GM18505 (cell line): ENCODE results near the gene NBEA.
A peak's percentile ranks its signal among the peaks of the same experiment; 100 is the strongest.
"Not testable (repeated sequence)": the region's sequence is repeated elsewhere in the genome, so short reads cannot be mapped to it uniquely, and the experiment has no call there.

Source experiments
- ATAC-seq: cut with Tn5 transposase; IDR thresholded peaks from one replicate; pipeline ENCODE4 v1.9.1; 2021; ENCODE audit not compliant: unreplicated experiment
- POLR2A ChIP-seq: IDR thresholded peaks from 4 replicates; pipeline ENCODE4 v1.6.1; 2011; ENCODE audit warnings: borderline replicate concordance; ENCODE audit not compliant: insufficient read depth, insufficient read length; ENCODE audit errors: extremely low read depth

The NBEA gene, protein sequence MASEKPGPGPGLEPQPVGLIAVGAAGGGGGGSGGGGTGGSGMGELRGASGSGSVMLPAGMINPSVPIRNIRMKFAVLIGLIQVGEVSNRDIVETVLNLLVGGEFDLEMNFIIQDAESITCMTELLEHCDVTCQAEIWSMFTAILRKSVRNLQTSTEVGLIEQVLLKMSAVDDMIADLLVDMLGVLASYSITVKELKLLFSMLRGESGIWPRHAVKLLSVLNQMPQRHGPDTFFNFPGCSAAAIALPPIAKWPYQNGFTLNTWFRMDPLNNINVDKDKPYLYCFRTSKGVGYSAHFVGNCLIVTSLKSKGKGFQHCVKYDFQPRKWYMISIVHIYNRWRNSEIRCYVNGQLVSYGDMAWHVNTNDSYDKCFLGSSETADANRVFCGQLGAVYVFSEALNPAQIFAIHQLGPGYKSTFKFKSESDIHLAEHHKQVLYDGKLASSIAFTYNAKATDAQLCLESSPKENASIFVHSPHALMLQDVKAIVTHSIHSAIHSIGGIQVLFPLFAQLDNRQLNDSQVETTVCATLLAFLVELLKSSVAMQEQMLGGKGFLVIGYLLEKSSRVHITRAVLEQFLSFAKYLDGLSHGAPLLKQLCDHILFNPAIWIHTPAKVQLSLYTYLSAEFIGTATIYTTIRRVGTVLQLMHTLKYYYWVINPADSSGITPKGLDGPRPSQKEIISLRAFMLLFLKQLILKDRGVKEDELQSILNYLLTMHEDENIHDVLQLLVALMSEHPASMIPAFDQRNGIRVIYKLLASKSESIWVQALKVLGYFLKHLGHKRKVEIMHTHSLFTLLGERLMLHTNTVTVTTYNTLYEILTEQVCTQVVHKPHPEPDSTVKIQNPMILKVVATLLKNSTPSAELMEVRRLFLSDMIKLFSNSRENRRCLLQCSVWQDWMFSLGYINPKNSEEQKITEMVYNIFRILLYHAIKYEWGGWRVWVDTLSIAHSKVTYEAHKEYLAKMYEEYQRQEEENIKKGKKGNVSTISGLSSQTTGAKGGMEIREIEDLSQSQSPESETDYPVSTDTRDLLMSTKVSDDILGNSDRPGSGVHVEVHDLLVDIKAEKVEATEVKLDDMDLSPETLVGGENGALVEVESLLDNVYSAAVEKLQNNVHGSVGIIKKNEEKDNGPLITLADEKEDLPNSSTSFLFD (N-terminal part only)

GRCh38 chr13:34941835-34942731 is at the start of gene NBEA:
TSS of gene NBEA (plus strand) at chr13:34942270. CDS start at chr13:34942821, 551 bp downstream.
- peak; percentile 36 for TF ChIP-seq POLR2A
- ATAC-seq: peak; percentile 82

GRCh38 chr13:34894756-34895155 is 47.3 kb upstream of the NBEA start:
- TF ChIP-seq POLR2A: no peak
- no peak for ATAC-seq

- no peak for ATAC-seq
- no peak for TF ChIP-seq POLR2A
These were observed 44.9 kb upstream of the NBEA start for GRCh38 chr13:34897220-34897619.

DNA sequence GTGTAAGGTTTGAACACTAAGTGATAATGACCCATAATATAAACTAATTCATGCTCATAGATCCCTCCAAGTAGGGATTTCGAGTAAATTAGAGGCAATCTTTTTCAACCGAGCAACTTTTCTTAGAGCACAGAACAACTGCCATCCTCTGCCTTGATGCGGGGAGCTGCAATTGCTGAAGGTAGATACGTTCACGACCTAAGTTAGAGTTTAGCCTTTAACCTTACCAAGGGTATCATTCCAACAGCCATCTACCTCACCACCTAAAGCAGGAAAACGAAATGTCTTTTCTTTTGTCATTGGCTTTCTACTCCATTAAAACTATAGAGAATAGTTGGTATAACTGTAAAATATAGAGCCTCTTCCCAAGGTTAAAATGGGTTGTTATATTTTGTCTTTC is 42.2 kb upstream of the NBEA start:
- TF ChIP-seq POLR2A: no peak
- no peak for ATAC-seq

- ATAC-seq: no peak
- no peak for TF ChIP-seq POLR2A
These were observed 41.8 kb upstream of the NBEA start for GRCh38 chr13:34900288-34900739.

GRCh38 chr13:34901572-34901971 is 40.5 kb upstream of the NBEA start:
- TF ChIP-seq POLR2A: no peak
- ATAC-seq: no peak

DNA sequence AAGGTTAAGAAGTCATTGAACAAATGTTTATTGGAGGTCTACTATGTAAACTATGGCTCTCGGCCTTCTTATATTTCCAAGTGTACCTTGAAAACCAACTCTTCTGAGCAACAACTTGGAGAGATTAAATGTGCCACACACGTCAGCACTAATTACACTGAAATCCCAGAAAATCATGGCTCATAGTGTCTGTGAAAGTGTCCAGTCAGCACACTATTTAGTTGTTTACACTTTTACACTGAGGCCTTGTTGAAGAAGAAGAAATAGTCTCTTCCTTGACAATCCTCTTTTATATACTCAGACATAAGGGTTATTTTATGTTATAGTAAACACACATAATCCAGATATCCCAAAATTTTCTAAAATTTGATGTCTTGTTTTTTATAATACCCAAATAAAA is 30.9 kb upstream of the NBEA start:
- no peak for ATAC-seq
- no peak for TF ChIP-seq POLR2A

DNA sequence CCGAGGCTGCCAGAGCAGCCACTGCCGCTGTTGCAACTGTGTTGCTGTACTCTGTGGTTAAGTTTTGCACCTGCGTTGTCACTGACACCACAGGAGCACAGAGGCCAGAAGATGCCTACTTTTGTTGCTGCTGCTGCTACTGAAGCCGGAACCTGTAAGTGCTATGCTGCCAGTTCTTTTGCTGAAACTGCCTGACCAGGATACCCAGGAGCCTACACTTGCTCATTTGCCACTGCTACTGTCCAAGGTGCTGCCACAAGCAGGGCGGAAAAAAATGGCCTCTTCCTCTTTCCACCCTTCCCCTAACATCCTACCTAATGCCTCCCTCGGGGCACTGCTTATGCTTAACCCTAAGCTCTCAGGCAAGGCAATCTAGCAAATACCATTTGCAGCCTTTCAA is 29.0 kb upstream of the NBEA start:
- ATAC-seq: no peak
- TF ChIP-seq POLR2A: no peak

- no peak for TF ChIP-seq POLR2A
- no peak for ATAC-seq
These were observed 27.7 kb upstream of the NBEA start for GRCh38 chr13:34914416-34914815.

DNA sequence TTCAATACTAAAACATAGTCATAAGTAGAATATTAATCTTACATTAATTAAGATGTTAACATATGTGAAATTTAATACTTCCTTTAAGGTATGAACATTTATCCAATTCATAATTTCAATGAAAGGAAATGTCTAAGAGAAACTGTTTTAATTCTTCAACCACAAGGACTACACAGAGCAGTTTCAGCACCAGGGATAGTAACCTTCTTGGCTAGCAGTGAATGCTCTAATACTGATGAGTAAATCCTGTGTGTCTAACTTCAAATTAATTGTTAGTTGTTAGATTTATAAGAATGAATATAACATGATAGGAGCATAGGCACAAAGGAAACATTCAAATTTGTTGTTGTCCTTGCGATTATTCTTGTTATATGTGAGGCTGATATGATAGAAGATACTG is 15.6 kb upstream of the NBEA start:
- ATAC-seq: no peak
- TF ChIP-seq POLR2A: no peak

GRCh38 chr13:34928676-34929075 is 13.4 kb upstream of the NBEA start:
- ATAC-seq: not testable (repeated sequence)

GRCh38 chr13:34931572-34931971 is 10.5 kb upstream of the NBEA start:
- no peak for TF ChIP-seq POLR2A
- no peak for ATAC-seq
